ENCODE measurements around the gene GIPR.
A peak's percentile ranks its signal among the peaks of the same experiment; 100 is the strongest.
"Not testable (repeated sequence)": the region's sequence is repeated elsewhere in the genome, so short reads cannot be mapped to it uniquely, and the experiment has no call there.

Gene GIPR

DNA sequence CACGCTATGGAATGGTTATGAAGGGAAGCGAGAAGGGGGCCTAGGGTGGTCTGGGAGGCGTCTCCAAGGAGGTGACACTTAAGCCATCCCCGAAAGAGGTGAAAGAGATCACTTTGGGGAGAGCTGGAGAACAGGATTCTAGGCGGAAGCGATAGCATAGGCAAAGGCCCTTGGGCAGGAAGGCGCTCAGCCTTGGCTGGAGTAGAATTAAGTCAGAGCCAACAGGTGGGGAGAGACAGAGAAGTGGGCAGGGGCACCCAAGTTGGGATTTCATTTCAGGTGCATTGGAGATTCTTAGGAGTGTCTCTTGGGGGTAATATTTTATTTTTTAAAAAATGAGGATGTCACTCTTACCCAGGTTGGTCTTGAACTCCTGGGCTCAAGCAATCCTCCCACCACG is 14.1 kb downstream of the GIPR start:
- no peak for DNase-seq (ENCODE audit: low read depth)
- TF ChIP-seq, protein P1, sequence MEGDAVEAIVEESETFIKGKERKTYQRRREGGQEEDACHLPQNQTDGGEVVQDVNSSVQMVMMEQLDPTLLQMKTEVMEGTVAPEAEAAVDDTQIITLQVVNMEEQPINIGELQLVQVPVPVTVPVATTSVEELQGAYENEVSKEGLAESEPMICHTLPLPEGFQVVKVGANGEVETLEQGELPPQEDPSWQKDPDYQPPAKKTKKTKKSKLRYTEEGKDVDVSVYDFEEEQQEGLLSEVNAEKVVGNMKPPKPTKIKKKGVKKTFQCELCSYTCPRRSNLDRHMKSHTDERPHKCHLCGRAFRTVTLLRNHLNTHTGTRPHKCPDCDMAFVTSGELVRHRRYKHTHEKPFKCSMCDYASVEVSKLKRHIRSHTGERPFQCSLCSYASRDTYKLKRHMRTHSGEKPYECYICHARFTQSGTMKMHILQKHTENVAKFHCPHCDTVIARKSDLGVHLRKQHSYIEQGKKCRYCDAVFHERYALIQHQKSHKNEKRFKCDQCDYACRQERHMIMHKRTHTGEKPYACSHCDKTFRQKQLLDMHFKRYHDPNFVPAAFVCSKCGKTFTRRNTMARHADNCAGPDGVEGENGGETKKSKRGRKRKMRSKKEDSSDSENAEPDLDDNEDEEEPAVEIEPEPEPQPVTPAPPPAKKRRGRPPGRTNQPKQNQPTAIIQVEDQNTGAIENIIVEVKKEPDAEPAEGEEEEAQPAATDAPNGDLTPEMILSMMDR (IDR thresholded peaks at IDR 0.05; ENCODE audit: low read depth, low read length), result no peak
- TF ChIP-seq, protein P2, sequence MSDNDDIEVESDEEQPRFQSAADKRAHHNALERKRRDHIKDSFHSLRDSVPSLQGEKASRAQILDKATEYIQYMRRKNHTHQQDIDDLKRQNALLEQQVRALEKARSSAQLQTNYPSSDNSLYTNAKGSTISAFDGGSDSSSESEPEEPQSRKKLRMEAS (IDR thresholded peaks at IDR 0.05; ENCODE audit: low read depth, low read length), result no peak
- TF ChIP-seq MYC (IDR thresholded peaks at IDR 0.05; ENCODE audit: low read depth, low read length), result no peak
- TF ChIP-seq POLR2A (IDR thresholded peaks at IDR 0.05; ENCODE audit: extremely low read depth, insufficient read length), result no peak
- H3K4me3 ChIP-seq (ENCODE audit: low read depth, low read length), result no peak overlapping the region

GRCh38 chr19:45682908-45683307 is 14.9 kb downstream of the GIPR start:
- TF ChIP-seq, protein P1 (IDR thresholded peaks at IDR 0.05; ENCODE audit: low read depth, low read length), result no peak
- TF ChIP-seq, protein P2 (IDR thresholded peaks at IDR 0.05; ENCODE audit: low read depth, low read length), result no peak
- no peak for TF ChIP-seq POLR2A (IDR thresholded peaks at IDR 0.05; ENCODE audit: extremely low read depth, insufficient read length)
- no peak for TF ChIP-seq MYC (IDR thresholded peaks at IDR 0.05; ENCODE audit: low read depth, low read length)
- no peak for DNase-seq (ENCODE audit: low read depth)
- H3K4me3 ChIP-seq (ENCODE audit: low read depth, low read length), result no peak overlapping the region

DNA sequence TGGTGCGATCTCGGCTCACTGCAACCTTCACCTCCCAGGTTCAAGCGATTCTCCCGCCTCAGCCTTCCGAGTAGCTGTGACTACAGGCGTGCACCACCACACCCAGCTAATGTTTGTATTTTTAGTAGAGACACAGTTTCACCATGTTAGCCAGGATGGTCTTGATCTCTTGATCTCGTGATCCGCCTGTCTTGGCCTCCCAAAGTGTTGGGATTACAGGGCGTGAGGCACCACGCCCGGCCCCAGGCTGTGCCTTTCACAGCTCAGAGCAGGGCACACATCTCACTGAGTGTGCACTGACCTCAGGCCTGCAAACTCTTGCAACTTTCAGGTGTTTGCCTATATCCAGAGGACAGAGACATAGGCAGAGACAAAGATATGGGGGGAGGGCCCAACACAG is 17.0 kb downstream of the GIPR start:
- not testable (repeated sequence) for DNase-seq (ENCODE audit: low read depth); H3K4me3 ChIP-seq (ENCODE audit: low read depth, low read length)

- TF ChIP-seq MYC (IDR thresholded peaks at IDR 0.05; ENCODE audit: low read depth, low read length) (no peak), POLR2A (IDR thresholded peaks at IDR 0.05; ENCODE audit: extremely low read depth, insufficient read length) (no peak)
- no peak overlapping the region for H3K4me3 ChIP-seq (ENCODE audit: low read depth, low read length)
- no peak for DNase-seq (ENCODE audit: low read depth)
These were observed 19.6 kb downstream of the GIPR start for GRCh38 chr19:45687599-45687998.

DNA sequence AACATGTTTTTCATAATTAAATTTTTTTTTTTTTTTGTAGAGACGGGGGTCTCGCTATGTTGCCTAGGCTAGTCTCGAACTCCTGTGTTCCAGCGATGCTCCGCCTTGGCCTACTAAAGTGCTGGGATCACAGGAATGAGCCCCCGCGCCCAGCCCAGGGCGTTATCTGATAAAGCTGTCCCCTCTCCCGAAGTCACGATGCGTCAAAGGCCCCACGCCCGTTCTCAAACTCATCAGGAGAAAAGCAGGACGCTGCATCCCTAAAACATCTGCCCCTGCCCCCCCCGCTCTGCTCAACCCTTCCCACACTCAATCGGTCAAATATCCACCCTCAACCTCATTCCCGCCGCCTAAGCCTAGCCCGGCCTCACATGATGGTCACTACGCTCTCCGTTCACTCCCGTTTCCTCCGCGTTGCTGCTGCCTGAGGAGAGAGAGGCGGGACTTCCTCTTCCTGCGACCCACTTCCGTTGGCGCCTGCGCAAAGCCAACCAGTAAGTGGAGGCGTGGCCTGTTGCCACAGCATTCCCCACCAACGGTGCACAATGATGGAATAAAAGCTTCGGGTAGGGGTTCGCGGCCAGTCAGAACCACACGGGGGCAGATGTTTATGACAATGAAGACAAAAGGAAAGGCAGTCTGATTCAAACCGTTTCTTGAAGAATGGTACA is 23.6 kb downstream of the GIPR start, which contains the start of gene SNRPD2:
Gene SNRPD2, minus strand, starts transcription at position 438 of the 671 bp plus-strand sequence. Its CDS starts 65 bp downstream, at position 373.
- peak; percentile 82 for TF ChIP-seq MYC (IDR thresholded peaks at IDR 0.05; ENCODE audit: low read depth, low read length)
- TF ChIP-seq, protein P2 (IDR thresholded peaks at IDR 0.05; ENCODE audit: low read depth, low read length), result peak; percentile 55; the same call in 1 of the 2 replicates
- TF ChIP-seq, protein P1 (IDR thresholded peaks at IDR 0.05; ENCODE audit: low read depth, low read length), result no peak
- TF ChIP-seq POLR2A (IDR thresholded peaks at IDR 0.05; ENCODE audit: extremely low read depth, insufficient read length), result peak; percentile 90
- peak within 1 kb of the TSS; percentile 89 for H3K4me3 ChIP-seq (ENCODE audit: low read depth, low read length)

DNA sequence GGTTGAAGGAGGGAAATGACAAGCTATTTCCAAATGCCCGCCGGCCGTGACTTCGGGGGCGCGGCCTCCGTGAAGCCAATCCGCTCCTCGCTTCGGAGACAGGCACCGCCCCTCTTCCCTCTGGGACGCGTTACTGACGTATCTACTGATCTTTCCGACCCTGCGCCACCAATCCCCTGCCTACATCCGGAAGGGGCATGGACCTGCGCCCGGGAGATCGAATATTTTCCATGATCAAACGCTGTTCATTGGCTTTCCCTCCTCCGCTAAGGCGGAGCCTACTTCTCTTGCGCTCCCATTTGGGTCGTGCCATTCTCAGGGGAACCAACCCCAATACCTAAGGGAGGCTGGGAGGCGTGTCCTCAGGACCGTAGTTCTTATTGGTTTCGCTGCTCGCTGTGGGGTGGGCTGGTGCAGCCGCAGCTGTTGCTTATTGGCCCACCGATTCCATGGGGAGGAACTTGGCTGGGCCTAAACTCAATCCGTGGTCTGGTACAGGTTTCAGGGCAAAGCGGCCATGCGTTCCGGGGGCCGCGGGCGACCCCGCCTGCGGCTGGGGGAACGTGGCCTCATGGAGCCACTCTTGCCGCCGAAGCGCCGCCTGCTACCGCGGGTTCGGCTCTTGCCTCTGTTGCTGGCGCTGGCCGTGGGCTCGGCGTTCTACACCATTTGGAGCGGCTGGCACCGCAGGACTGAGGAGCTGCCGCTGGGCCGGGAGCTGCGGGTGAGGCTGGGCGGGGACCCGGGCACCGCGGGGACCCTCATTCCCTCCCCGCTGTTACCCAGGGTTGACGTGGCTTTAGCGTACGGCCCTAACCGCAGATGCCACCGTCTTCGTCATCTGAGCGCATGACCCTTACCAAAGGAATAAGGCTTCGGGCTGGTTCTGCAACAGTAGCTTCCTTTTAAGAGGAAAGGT is 24.4 kb downstream of the GIPR start, which contains the start of gene QPCTL:
Gene QPCTL, plus strand, starts transcription at position 480 of the 919 bp plus-strand sequence. Its CDS starts 38 bp downstream, at position 518.
- TF ChIP-seq, protein P2 (IDR thresholded peaks at IDR 0.05; ENCODE audit: low read depth, low read length), result peak; percentile 57
- TF ChIP-seq MYC (IDR thresholded peaks at IDR 0.05; ENCODE audit: low read depth, low read length), result peak; percentile 76
- peak; percentile 86 for TF ChIP-seq POLR2A (IDR thresholded peaks at IDR 0.05; ENCODE audit: extremely low read depth, insufficient read length)
- TF ChIP-seq, protein P1 (IDR thresholded peaks at IDR 0.05; ENCODE audit: low read depth, low read length), result no peak
- DNase-seq (ENCODE audit: low read depth), result peak; percentile 98
- peak within 1 kb of the TSS; percentile 89 for H3K4me3 ChIP-seq (ENCODE audit: low read depth, low read length)

More for the DNA sequence above, 23.6 kb downstream of the GIPR start, which contains the start of gene SNRPD2:
- peak; percentile 89 for DNase-seq (ENCODE audit: low read depth)
